ENCODE measurements around the gene OR8B12.

Gene OR8B12

DNA sequence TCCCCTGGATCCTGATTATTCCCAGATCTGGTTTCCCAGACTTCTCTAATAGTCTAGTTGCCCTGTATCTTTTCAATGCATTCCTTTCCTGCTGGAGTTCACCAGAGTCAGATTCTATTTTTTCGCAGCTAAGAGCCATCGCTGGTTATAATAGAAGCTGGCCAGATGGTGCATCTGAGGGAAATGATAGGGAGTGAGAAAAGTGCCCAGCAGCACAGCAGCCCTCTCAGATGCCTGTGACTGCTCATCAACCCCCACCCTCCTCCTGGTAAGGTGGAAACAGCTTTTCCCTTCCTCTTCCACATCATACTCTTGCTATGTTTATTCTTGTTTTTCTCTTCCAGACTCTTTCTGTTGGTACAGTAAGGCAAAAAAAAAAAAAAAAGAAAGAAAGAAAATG lies 39.1 kb upstream of the OR8B12 start:
- TF ChIP-seq, protein P1, sequence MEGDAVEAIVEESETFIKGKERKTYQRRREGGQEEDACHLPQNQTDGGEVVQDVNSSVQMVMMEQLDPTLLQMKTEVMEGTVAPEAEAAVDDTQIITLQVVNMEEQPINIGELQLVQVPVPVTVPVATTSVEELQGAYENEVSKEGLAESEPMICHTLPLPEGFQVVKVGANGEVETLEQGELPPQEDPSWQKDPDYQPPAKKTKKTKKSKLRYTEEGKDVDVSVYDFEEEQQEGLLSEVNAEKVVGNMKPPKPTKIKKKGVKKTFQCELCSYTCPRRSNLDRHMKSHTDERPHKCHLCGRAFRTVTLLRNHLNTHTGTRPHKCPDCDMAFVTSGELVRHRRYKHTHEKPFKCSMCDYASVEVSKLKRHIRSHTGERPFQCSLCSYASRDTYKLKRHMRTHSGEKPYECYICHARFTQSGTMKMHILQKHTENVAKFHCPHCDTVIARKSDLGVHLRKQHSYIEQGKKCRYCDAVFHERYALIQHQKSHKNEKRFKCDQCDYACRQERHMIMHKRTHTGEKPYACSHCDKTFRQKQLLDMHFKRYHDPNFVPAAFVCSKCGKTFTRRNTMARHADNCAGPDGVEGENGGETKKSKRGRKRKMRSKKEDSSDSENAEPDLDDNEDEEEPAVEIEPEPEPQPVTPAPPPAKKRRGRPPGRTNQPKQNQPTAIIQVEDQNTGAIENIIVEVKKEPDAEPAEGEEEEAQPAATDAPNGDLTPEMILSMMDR (IDR thresholded peaks at IDR 0.05) = no peak
- no peak for TF ChIP-seq ZFX (IDR thresholded peaks at IDR 0.05; ENCODE audit: borderline replicate concordance)
- H3K27ac ChIP-seq = no peak overlapping the region

DNA sequence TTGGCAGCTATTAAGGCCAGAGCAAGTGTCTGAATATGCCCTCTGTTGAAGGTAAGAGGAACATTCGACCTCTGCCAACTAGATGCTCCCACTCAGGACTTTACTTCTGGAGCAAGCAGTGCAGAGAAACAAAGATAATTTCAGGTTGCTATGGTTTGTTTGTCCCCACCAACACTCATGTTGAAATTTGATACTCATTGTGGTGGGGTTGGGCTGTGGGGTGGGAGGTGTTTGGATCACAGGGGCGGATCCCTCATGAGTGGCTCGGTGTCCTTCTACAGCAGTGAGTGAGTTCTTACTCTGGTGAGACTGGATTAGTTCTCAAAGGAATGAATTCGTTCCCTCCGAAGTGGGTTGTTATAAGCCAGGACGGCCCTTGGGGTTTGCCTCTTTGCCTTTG lies 38.4 kb upstream of the OR8B12 start:
- no peak overlapping the region for H3K27ac ChIP-seq
- TF ChIP-seq, protein P1 (IDR thresholded peaks at IDR 0.05) = no peak
- no peak for TF ChIP-seq ZFX (IDR thresholded peaks at IDR 0.05; ENCODE audit: borderline replicate concordance)

DNA sequence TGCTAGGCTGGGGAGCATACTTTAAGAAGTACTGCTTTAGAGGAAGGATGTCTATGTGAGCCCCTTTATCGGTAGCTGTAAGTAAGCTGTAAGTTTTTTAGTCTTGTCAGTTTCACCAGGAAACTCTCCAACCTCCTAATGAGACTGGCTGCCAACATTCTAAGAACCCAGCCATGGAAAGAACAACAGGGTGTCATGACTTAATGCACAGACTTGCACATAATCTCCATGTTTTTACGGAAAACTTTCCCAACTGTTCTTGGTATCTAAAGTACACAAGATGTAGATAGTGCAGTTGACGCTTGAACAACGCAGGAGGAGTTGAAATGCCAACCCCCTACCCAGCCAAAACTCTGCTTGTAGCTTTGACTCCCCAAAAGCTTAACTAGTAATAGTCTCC lies 35.3 kb upstream of the OR8B12 start:
- no peak for TF ChIP-seq ZFX (IDR thresholded peaks at IDR 0.05; ENCODE audit: borderline replicate concordance)
- TF ChIP-seq, protein P1 (IDR thresholded peaks at IDR 0.05) = no peak
- no peak overlapping the region for H3K27ac ChIP-seq

DNA sequence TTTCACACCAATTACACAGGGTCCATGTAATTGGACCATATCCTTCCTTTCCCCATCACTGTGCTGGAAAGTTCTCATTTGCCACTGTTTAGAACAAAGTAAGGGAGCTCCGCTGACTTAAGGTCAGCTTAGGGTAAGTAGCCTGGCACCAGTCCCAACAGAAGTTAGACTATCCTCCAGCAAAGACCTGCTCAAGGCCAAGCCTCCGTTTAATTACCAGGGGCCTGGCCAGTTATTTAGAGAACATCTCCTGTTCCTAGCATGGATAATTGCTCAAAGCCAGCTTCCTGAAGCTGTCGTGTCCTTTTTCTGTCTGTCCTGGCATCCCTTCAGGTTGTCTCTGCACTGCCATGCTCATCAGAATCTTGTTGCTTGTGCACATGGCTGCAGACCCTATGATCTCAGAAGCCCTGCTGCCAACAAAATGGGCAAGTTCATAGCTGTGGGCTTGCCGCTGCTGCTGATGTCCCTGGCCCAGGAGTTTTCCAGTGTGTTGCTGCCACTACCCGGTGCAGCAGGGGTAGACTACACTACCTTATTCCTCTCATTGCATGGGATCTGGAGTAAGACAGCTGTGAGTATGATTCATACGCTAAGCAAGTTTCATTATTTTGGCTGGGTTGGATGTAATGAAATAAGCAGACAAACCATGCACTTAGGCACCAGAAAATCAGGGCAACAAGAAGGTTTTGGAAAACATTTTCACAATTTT lies 34.4 kb upstream of the OR8B12 start:
- H3K27ac ChIP-seq = no peak overlapping the region
- TF ChIP-seq ZFX (IDR thresholded peaks at IDR 0.05; ENCODE audit: borderline replicate concordance) = no peak
- TF ChIP-seq, protein P1 (IDR thresholded peaks at IDR 0.05) = no peak

DNA sequence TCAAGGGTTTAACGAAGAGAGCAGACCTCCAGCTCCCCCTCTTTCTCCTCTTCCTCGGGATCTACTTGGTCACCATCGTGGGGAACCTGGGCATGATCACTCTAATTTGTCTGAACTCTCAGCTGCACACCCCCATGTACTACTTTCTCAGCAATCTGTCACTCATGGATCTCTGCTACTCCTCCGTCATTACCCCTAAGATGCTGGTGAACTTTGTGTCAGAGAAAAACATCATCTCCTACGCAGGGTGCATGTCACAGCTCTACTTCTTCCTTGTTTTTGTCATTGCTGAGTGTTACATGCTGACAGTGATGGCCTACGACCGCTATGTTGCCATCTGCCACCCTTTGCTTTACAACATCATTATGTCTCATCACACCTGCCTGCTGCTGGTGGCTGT lies 26.7 kb upstream of the OR8B12 start:
- TF ChIP-seq ZFX (IDR thresholded peaks at IDR 0.05; ENCODE audit: borderline replicate concordance) = no peak
- TF ChIP-seq, protein P1 (IDR thresholded peaks at IDR 0.05) = no peak
- no peak overlapping the region for H3K27ac ChIP-seq

DNA sequence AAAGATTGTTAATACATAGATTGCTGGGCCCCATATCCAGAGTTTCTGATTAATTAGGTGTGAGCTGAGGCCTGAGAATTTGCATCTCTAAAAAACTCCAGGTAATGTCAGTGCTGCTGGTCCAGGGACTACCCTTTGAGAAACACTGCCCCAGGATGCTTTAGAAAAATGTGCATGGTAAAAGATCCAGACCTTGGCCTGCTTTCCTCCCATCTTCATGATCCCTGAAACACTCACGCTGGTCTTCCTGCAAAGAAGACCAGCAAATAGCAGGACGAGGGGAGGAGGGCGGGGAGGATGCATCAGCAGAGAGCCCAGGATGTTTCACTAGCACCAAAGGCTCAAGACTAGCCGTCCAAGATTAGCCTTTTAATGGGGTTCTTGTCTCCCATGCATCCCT lies 26.2 kb upstream of the OR8B12 start, which contains the start of gene OR8A1:
Gene OR8A1 (plus strand): TSS at position 301 of the 400 bp plus-strand sequence. CDS start 123 bp downstream, outside the sequence.
- no peak within 1 kb of the TSS for H3K27ac ChIP-seq
- TF ChIP-seq, protein P1 (IDR thresholded peaks at IDR 0.05) = no peak
- no peak for TF ChIP-seq ZFX (IDR thresholded peaks at IDR 0.05; ENCODE audit: borderline replicate concordance)

DNA sequence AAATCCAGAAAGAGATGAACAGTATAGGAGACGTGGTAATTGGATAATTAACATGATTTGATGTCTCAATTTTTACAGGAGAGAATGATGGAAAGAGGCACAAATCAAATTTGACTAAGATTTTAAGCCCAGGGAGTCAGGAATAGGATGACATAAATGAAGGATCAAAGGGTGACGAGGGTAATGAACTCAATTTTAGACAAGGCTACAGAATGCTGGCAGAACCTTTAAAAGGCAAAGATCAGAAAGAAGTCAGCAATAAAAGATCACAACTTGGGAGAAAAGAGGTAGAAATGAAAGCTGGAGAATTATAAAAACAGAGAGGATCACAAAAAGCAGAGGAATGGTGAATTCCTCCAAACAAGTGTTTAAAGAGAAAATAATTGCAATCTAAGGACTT lies 13.4 kb upstream of the OR8B12 start:
- H3K27ac ChIP-seq = no peak overlapping the region
- TF ChIP-seq, protein P1 (IDR thresholded peaks at IDR 0.05) = no peak
- TF ChIP-seq ZFX (IDR thresholded peaks at IDR 0.05; ENCODE audit: borderline replicate concordance) = no peak

All from 22Rv1 (cell line).